ENCODE results near the gene ZC3H13.

DNA sequence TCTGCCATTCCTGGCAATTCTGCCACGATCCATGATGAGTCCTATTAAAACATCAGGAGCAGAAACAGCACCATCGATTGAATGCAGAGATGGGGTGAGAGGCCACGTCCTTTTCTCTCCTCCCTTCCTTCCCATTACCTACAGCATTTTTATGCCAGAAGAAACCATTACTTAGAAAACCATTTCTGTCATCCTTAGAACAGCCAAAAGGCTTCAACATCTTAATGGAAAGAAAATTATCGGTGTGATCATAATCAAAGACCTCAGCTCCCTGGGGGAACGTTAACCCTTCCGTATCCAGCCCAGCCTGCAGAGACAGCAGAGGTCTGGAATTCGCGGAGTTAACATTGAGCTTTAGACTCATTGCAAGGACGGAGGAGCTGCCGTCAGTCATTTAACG is 145.0 kb downstream of the ZC3H13 start:
- TF ChIP-seq CTCF (IDR thresholded peaks at IDR 0.05; ENCODE audit: low read depth, low read length, poor library complexity, severe bottlenecking) (no peak), EZH2phosphoT487 (IDR thresholded peaks at IDR 0.05; ENCODE audit: borderline replicate concordance, low read length) (no peak)

Data from DOHH2 (cell line).